HG02588 (cell line): ENCODE data around the gene IRF1.
A peak's percentile ranks its signal among the peaks of the same experiment; 100 is the strongest.

Source experiments
- ATAC-seq: cut with Tn5 transposase; IDR thresholded peaks from one replicate; pipeline ENCODE4 v1.9.1; 2021; ENCODE audit warnings: mild to moderate bottlenecking, moderate library complexity; ENCODE audit not compliant: unreplicated experiment

IRF1 gene

DNA sequence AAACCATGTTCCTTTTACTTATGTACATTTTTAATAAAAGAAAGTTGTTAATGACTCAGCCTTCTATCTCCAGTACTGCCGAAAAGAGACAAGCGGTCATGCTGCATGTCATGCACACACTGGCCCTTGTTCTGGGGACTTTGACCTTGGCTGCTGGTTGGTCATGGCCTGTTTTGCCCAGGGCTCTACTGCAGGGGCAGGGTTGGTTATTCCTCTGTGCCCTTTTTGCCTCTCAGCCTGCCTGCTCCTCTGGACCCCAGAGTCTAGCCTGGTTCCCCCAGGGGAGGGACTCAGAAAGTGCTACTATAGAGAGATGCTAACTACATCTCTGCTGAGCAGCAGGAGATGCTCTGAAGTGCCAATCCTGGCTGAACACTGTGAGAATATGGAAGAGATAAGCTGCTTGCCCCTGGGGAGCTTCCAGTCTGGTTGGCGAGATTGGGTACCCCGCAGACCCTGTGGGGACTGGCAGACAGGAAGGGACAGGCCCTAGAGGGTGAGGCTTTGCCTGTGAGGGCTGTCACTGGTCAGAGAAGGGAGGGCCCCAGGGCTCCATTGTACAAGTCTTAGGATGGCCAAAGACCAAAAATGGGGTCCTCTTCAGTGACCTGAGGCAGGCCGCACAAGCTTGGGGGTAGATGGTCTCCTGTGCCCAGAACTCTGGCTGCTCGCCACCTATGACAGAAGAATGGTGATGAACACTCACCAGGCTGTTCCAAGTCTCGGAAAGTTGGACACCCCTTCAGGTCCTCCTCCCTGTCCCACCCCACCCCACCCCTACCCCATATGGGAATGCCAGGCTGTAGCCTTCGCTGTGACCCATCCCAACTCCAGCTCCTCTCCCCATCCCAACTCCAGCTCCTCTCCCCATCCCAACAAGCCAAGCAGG, 14.3 kb downstream of the IRF1 start:
- ATAC-seq: no peak

DNA sequence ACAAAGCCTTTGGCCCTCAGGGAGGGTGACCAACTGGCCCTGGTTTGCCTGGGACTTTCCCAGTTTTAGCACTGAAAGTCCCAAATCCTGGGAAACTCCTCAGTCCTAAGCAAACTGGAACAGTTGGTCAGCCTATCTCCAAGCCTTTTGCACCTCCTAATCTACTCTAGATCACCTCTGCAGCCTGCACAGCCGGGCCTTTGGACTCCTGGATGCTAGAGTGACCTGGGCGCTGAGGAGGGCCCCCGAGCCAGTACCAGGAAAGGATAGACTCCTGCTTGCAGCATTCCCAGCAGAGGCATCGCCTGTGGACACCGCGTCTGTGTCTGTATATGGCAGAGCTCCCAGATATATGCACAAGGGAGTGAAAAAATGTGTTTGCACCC, 15.1 kb downstream of the IRF1 start:
- ATAC-seq: no peak

DNA sequence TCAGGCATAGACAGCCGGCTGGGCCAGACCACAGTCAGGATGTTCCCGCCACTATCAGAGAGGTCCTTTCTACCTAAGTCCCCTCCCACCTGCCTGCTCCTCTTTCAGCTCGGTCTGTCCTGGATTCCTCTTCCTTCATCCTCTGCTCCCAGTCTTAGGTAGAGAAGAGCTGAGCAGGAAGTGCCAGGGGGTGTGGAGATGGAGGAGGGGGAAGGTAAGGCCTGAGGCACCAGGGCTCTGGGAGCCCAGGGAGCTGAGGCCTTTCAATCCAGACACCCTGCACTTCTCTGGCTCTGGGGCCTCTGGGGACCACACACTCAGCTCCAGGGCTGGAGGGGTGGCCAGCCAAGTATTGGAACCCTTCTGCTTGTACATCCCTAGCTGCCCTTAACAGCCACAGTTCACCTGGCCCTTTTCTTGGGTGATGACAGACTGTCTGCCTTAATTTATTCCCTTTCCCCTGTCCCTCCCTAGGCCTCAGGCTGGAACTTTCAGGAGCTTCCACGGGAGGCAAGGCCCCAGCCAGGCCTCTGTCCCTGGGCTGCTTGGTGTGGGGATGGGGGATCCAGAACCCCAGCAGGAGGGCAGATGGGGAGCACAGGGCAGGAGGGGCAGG, 15.6 kb downstream of the IRF1 start:
- no peak for ATAC-seq

DNA sequence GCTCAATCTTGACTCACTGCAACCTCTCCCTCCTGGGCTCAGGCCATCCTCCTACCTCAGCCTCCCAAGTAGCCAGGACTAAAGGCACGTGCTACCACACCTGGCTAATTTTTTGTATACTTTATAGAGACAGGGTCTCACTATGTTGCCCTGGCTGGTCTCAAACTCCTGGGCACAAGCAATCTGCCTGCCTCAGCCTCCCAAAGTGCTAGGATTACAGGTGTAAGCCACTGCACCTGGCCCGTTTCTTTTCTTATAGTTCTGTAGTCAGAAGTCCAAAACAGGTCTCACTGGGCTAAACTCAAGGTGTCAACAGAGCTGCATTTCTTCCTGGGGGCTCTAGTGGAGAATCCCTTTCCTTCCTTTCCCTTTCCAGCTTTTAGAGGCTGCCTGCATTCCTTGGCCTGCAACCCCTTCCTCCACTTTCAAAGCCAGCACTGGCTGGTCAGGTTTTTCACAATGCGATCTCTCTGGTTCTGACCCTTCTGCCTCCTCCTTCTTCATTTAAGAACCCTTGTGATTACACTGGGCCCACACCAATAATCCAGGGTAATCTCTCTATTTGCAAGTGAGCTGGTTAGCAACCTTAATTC, 16.3 kb downstream of the IRF1 start:
- no peak for ATAC-seq

DNA sequence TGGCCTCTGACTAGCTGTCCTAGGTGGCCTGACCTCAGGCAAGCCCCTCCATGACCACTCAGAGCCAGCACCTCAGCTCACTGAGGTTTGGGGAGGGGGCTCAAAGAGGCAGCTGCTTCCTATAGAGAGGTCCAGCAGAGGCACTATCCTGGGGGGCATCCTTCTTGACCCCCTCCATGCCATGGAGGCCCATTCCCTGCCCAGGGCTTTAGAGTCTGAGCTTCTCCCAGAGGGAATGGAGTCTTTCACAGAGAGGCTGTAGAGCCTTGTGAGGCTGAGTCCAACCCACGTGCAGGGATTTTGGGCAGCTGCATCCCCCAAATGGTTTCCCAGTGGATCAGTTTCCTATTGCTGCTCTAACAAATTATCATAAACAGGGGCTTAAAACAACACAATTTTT, 16.9 kb downstream of the IRF1 start:
- no peak for ATAC-seq

GRCh38 chr5:132473019-132473531, 17.5 kb downstream of the IRF1 start:
- ATAC-seq: peak; percentile 62

- ATAC-seq: no peak
Observed at GRCh38 chr5:132472431-132472830, 18.1 kb downstream of the IRF1 start.

DNA sequence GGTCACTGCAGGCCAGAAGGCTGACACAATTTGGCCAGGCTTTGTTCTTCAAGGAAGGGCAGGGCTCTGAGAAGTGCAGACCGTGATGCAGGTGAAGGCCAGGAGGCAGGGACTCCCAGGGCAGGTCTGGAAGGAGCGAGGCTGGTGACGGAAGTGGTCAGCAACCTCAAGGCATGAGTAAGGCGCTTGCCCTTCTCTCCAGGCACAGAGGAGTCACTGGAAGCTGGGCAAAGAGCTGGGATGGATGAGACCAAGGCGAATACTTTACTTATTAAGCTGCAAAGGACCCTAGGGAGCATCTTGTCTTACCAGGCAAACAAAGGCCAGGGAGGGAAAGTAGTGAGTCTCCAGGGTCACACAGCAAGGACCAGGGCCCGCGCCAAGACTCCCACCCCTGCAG, 18.6 kb downstream of the IRF1 start:
- ATAC-seq: no peak

DNA sequence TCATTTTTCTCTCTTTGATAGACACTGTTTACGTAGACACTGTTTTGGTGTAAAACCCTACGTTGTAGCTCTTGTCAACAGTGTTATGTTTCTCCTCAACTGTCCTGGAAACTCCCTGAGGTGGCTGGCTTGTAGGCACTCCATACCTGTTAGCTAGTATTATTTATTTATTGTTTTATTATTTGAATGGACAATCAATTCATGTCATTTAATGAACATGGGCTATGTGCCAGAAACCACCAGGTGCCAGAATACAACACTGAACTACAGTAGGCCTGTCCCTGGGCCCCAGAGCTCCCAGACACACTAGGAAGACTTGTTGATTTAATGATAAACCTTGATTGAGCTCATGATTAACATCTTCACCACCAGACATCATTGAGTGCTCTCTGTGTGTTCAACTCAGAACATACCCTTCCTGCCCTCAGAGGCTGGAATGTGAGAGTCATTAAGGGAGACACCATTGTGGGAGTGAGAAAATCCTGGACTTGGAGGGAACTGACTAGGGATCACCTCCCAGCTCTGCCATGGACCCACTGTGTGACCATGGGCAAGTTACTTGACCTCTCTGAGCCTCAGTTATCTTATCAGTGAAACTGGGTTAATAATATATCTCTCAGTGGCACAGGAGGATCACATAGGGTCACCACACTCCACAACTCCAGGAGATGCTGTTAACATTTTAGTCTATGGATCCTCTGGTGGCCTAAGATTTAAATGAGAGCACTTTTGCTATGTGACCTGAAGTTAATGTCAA, 19.2 kb downstream of the IRF1 start:
- no peak for ATAC-seq

DNA sequence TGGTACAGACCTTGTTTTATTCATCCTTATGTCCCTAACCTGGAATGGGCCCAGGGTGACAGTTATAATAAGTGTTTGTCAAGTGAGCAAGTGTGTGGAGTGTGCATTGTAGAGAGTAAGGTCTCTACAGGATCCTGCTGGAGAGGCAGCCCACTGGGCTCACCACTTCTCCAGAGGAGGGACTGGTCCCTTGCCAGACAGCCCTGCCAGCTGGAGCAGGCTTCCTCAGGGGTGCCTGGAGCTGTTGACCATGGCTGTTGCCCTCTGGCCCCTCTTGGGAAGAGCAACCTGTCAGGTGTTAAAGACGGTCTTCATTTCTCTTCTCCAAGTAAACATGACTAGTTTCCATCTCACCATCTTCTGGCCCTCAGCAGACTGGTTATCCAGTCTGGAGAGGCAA, 20.0 kb downstream of the IRF1 start:
- ATAC-seq: no peak

DNA sequence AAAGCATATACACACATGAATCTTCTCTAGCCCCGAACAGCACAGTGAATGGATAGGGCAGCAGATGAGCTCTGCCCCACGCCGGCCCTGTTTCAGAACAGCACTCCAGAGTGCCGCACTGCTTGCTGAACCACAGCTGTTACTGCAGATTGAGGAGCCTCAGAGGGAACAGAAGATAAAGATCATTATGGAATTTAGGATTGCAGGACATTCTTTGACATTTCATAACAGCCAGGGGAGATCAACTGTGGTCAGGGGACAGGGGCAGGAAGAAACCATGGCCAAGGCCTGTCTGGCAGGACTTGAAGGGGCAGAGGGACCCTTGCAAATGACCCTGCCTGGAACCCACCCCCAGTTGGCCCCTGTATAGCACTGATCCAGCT, 20.6 kb downstream of the IRF1 start:
- ATAC-seq: no peak

DNA sequence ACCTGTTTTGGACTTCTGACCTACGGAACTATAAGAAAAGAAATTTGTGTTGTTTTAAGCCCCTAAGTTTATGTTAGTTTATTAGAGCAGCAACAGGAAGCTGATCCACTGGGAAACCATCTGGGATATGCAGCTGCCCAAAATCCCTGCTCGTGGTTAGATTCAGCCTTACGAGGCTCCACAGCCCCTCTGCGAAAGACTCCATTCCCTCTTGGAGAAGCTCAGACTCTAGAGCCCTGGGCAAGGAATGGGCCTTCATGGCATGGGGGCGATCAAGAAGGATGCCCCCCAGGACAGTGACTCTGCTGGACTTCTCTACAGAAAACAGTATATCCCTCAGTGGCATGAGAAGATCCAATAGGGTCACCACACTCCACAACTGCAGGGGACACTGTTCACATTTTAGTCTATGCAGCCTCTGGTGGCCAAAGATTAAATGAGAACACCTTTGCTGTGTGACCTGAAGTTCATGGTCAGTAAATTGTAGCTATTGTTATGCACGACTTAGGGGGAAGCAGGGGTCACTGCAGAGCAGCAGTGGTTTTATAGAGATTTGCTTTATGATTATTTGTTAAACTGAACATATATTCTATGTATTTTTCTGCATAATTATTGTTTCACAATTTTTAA, 21.1 kb downstream of the IRF1 start:
- no peak for ATAC-seq

DNA sequence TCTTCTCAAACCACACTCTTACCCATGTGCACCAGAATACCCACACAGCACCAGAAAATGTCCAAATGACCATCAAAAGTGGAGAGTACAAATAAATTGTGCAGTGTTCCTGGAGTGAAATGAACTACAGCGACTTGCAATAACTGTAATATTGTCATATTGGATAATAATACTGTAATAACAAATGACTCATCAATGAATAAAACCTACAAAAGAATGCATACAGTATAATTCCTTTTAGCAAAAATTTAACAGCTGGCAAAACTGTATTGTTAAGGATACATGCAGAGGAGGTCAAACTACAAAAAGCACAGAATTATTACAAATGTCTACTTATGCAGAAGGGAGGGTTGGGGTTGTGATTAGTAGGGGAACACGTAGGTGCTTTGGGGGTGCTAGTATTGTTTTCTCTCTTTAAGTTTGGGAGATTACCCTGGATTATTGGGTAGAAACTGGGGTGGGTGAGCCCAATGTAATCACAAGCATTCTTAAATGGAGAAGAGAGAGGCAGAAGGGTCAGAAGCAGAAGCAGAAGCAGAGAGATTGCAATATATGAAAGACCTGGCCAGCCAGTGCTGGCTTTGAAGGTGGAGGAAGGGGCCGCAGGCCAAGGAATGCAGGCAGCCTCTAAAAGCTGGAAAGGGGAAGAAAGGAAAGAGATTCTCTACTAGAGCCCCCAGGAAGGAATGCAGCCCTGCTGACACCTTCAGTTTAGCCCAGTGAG, 21.8 kb downstream of the IRF1 start:
- no peak for ATAC-seq

- ATAC-seq: peak; percentile 43
Observed at GRCh38 chr5:132467287-132467984, 23.1 kb downstream of the IRF1 start.

GRCh38 chr5:132466433-132467286, 23.9 kb downstream of the IRF1 start:
- peak; percentile 58 for ATAC-seq

DNA sequence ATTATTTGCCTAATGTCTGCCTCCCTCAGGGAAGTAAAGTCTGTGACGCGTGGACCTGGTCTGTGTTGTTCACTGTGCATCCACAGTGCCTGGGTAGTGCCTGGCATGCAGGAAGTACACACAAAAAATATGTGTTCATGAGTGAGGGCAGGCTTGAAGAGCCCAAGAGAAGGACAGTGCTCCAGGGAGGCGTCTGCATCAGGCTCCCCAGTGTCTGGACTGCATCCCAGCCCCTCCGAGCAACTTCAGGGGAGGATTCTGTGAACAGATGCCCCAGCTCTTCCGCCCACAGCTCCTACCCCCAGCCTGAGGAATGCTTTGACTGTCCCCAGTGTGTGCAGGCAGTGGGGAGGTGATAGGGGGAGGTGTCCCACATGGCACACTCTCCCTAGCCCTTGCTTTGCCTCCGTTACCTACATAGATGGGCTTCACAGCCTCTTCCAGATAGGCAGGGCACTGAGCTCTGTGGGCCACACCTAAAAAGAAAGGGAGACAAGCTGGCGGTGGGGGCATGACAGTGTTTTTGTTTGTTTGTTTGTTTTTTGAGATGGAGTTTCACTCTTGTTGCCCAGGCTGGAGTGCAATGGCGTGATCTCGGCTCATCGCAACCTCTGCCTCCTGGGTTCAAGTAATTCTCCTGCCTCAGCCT, 25.4 kb downstream of the IRF1 start:
- ATAC-seq: no peak

GRCh38 chr5:132464156-132464939, 26.2 kb downstream of the IRF1 start:
- ATAC-seq: no peak
